Heart left ventricle (tissue), 16 donors: ENCODE results near the gene APLP2. TPM values are rescaled to one million over a fixed set of nuclear protein-coding genes. Genes with fewer than 3 reads are reported as not detected.
"Not testable (repeated sequence)": the region's sequence is repeated elsewhere in the genome, so short reads cannot be mapped to it uniquely, and the experiment has no call there.

Source experiments
- ATAC-seq, 4 donors: fragments of 200-7000 bp; cut with Tn5 transposase; one replicate each; pipeline ENCODE4 v1.9.1; 2020 to 2022; ENCODE audit warnings: moderate library complexity in 4 of 4, mild to moderate bottlenecking in 3 of 4, moderate number of reproducible peaks in 1 of 4
- DNase-seq, 5 donors: peaks; one replicate each; pipeline ENCODE4 v3.0.0-alpha.2; 2020
- H3K27ac ChIP-seq, 12 donors: fragments of 200-600 bp; sonication (generic) in 4 of 12; one replicate each; pipeline versions ENCODE4 v1.5.0 to v1.8.0; 2016 to 2022; ENCODE audit warnings: mild to moderate bottlenecking in 2 of 12
- H3K27me3 ChIP-seq, 9 donors: fragments of 200-600 bp; sonication (generic) in 2 of 9; one replicate each; pipeline versions ENCODE4 v1.5.1 to v1.8.0; 2016 to 2022; ENCODE audit warnings: mild to moderate bottlenecking in 3 of 9
- H3K36me3 ChIP-seq, 9 donors: fragments of 200-600 bp; sonication (generic) in 2 of 9; one replicate each; pipeline versions ENCODE4 v1.5.0 to v1.8.0; 2018 to 2022; ENCODE audit warnings: mild to moderate bottlenecking in 2 of 9
- H3K4me1 ChIP-seq, 12 donors: fragments of 200-600 bp; sonication (generic) in 4 of 12; one replicate each; pipeline versions ENCODE4 v1.5.0 to v1.8.0; 2016 to 2022; ENCODE audit warnings: mild to moderate bottlenecking in 3 of 12
- H3K4me3 ChIP-seq, 12 donors: fragments of 200-600 bp; sonication (generic) in 4 of 12; one replicate each; pipeline versions ENCODE4 v1.5.0 to v1.8.0; 2017 to 2022; ENCODE audit warnings: mild to moderate bottlenecking in 9 of 12, moderate library complexity in 4 of 12
- H3K9me3 ChIP-seq, 12 donors: fragments of 200-600 bp; sonication (generic) in 4 of 12; one replicate each; pipeline versions ENCODE4 v1.5.0 to v1.8.0; 2016 to 2022; ENCODE audit warnings: mild to moderate bottlenecking in 1 of 12
- POLR2A ChIP-seq, 2 donors: fragments of 450-650 bp; IDR thresholded peaks; one replicate each; pipeline ENCODE4 v1.6.1; 2017; ENCODE audit warnings: antibody characterized with exemption in 2 of 2, mild to moderate bottlenecking in 2 of 2, moderate library complexity in 2 of 2
- WGBS, 4 donors: extraction: QIAGEN DNeasy Blood & Tissue Kit in 2 of 4; methylation state at CpG; one replicate each; pipeline versions ENCODE4 v1.1.5 to v1.1.7; 2013 to 2018; 5-methylcytosine and 5-hydroxymethylcytosine counted together
- intact Hi-C, 10 donors: fragments of 100-400 bp; cut with DNase I; formaldehyde crosslinking; loops; one replicate each; pipeline versions ENCODE4 v1.11.1 to v1.14.2; 2022
- polyA plus RNA-seq, 2 donors: library from polyadenylated mRNA; stranded (reverse); fragments of 200-250 nt; gene quantifications; one replicate each; pipeline ENCODE4 v1.2.3, GENCODE V29; 2013
- total RNA-seq, 9 donors: library from RNA; depleted of rRNA in 2 of 9; stranded (reverse); fragments of >200 nt in 2 of 9; fragmentation: NEBNext Ultra II Directional in 3 of 9; extraction: Animal tissue kit (Norgen Biotek cat#: 25700) in 3 of 9; gene quantifications; one replicate each; pipeline versions ENCODE4 v1.1.0 to v1.2.4, GENCODE V29; 2016 to 2023
- TF ChIP-seq, protein P1 (sequence below), 12 donors: fragments of 200-600 bp; sonication (generic) in 4 of 12; IDR thresholded peaks; one replicate each; pipeline versions ENCODE4 v1.5.0 to v1.8.0; 2018 to 2022; ENCODE audit warnings: antibody characterized with exemption in 12 of 12, mild to moderate bottlenecking in 5 of 12
- donor health status: ischemic (EF 13 %, LVEDD 7.1; RV severe dilation, severe dysfunction).
- donor health status: healthy with polysubstance abuse.
- donor health status: DM: no; HTN: yes; CAD: no.
- donor health status: DM: no; HTN: no; CAD: no.
- donor health status: ischemic (EF 25% LVEDD 6.9; RV normal size, moderate dysfunction).
- donor health status: ischemic (EF 25% LVEDD 5.7; RV mildly dilated, moderate dysfunction).
- donor health status: healthy.
- donor health status: DM: yes; HTN: yes; CAD: no.
- donor health status: ischemic (EF 35%, LVEDD 5.7; RV mildly dilated, moderate dysfunction).
- donor health status: nonischemic (EF 11% LVEDD 7.7; RV severe dilation, severe dysfunction).
- donor health status: DM: yes; HTN: yes; CAD: no.
- donor health status: PGD.
- donor health status: ischemic (EF 29% LVEDD 5.4; RV normal size, mild dysfunction).
- donor health status: nonischemic (EF 23%, LVEDD 6.1; RV moderate dilation, normal function).

APLP2 gene
- total and polyA plus RNA-seq, 11 donors = 121 to 423 (median 325) TPM

DNA sequence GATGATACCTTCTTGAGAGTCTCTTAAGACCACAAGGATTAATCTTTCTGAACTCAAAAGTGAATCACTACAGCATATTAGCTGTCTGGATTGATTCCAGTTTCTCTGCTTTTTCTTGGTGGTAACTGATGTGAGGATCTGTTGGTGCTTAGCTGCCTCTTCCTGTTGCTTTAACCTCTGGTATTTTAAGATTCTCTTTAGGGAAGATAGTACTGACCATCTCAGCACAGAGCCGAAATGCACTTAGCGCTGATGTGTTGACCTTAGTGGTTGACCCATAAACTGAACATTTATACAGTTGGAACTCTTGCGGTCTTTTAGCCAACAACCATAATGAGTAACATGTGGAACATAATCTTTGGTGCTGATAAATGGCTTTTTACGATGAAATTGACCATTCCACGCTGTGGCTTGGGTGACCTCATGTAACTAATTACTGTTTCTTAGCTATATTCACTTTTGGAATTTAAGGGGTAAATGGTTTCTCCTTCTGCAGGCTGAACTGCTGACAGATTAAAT is 33.7 kb downstream of the APLP2 start:
- no peaks in the 10 kb centered on the region for H3K9me3 ChIP-seq
- no peaks in the 10 kb centered on the region for H3K27me3 ChIP-seq
- DNase-seq (no peak), ATAC-seq (peak; percentile 42 to 78 (median 66))
- WGBS, 4 donors = 55 to 72% (median 57%) methylated on average over 5 of the region's 5 CpGs
- H3K4me3 ChIP-seq = no peak overlapping the region
- H3K4me1 ChIP-seq = peaks cover 0 to 53% (median 30%) of the 10 kb centered on the region in 12 donors
- intact Hi-C loops = no loop called here
- H3K27ac ChIP-seq = peak overlapping the region in 2 of 12 donors; percentile 1 to 32
- H3K36me3 ChIP-seq = no peaks in the 10 kb centered on the region
- no peak for TF ChIP-seq POLR2A (IDR thresholded peaks at IDR 0.05)
- TF ChIP-seq, protein P1, sequence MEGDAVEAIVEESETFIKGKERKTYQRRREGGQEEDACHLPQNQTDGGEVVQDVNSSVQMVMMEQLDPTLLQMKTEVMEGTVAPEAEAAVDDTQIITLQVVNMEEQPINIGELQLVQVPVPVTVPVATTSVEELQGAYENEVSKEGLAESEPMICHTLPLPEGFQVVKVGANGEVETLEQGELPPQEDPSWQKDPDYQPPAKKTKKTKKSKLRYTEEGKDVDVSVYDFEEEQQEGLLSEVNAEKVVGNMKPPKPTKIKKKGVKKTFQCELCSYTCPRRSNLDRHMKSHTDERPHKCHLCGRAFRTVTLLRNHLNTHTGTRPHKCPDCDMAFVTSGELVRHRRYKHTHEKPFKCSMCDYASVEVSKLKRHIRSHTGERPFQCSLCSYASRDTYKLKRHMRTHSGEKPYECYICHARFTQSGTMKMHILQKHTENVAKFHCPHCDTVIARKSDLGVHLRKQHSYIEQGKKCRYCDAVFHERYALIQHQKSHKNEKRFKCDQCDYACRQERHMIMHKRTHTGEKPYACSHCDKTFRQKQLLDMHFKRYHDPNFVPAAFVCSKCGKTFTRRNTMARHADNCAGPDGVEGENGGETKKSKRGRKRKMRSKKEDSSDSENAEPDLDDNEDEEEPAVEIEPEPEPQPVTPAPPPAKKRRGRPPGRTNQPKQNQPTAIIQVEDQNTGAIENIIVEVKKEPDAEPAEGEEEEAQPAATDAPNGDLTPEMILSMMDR (IDR thresholded peaks at IDR 0.05) = no peak

DNA sequence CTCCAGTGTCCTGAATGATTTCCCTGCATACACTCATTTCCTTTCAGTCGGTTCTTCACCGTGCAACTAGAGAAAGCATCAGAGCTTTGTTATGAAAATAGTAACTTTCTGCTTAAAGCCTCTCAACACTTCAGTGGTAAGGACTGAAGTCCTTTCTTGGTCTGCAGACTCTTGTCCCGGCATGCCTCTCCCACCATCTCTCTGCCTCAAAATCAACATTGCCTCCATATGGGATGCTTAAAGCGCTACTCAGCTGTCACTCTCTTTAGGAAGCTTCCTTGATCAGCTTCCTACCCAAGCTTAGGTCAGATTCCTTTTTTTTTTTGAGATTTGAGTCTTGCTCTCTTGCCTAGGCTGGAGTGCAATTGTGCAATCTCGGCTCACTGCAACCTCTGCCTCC is 36.7 kb downstream of the APLP2 start:
- ATAC-seq (no peak), DNase-seq (no peak)
- Histone ChIP-seq H3K4me3 (no peak overlapping the region), H3K27ac (no peak overlapping the region), H3K9me3 (no peaks in the 10 kb centered on the region), H3K36me3 (peaks cover 0 to 20% (median 17%) of the 10 kb centered on the region in 9 donors), H3K27me3 (no peaks in the 10 kb centered on the region), H3K4me1 (peaks cover 0 to 50% (median 17%) of the 10 kb centered on the region in 12 donors)
- 73 to 81% (median 75%) methylated on average over 5 of the region's 5 CpGs for WGBS, 4 donors
- TF ChIP-seq, protein P1 (IDR thresholded peaks at IDR 0.05) = no peak
- TF ChIP-seq POLR2A (IDR thresholded peaks at IDR 0.05) = no peak
- intact Hi-C loops = no loop called here

DNA sequence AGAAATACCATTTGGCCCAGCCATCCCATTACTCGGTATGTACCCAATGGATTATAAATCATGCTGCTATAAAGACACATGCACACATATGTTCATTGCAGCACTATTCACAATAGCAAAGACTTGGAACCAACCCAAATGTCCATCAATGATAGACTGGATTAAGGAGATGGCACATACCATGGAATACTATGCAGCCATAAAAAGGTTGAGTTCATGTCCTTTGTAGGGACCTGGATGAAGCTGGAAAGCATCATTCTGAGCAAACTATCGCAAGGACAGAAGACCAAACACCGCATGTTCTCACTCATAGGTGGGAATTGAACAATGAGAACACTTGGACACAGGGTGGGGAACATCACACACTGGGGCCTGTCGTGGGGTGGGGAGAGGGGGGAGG is 39.0 kb downstream of the APLP2 start:
- intact Hi-C loops, H3K27ac ChIP-seq, ATAC-seq, DNase-seq, H3K9me3 ChIP-seq, H3K27me3 ChIP-seq, H3K4me3 ChIP-seq: not testable (repeated sequence)
- Histone ChIP-seq H3K36me3 (peaks cover 0 to 42% (median 36%) of the 10 kb centered on the region in 9 donors), H3K4me1 (peaks cover 0 to 29% (median 1%) of the 10 kb centered on the region in 12 donors)
- 95 to 98% (median 97%) methylated on average over 4 of the region's 4 CpGs for WGBS, 4 donors

DNA sequence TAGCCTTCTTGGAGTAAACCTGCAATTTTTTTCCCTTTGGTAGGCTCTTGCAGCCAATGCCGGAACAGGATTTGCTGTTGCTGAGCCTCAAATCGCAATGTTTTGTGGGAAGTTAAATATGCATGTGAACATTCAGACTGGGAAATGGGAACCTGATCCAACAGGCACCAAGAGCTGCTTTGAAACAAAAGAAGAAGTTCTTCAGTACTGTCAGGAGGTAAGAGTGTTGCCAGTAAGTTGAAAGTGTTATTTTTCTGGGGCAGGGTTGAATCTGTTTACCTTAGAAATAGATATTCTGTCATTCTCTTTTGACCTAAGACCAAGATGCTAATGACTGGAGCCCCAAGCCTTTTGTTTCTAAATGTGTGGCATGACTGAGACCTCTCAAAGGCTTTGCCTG is 39.7 kb downstream of the APLP2 start:
- Histone ChIP-seq H3K9me3 (no peaks in the 10 kb centered on the region), H3K27me3 (no peaks in the 10 kb centered on the region), H3K36me3 (peaks cover 0 to 43% (median 39%) of the 10 kb centered on the region in 9 donors), H3K4me1 (peaks cover 0 to 22% (median 0%) of the 10 kb centered on the region in 12 donors), H3K4me3 (no peak overlapping the region), H3K27ac (peak overlapping the region in 1 of 12 donors; percentile 50)
- intact Hi-C loops = no loop called here
- 93 to 94% (median 93%) methylated on average over 2 of the region's 2 CpGs for WGBS, 4 donors
- TF ChIP-seq POLR2A (IDR thresholded peaks at IDR 0.05) = no peak
- TF ChIP-seq, protein P1 (IDR thresholded peaks at IDR 0.05) = no peak
- ATAC-seq = no peak
- no peak for DNase-seq
